ENCODE data around the gene STK24.
A peak's percentile ranks its signal among the peaks of the same experiment; 100 is the strongest.

Gene STK24

GRCh38 chr13:98447130-98447529, 129.8 kb downstream of the STK24 start:
- DNase-seq: no peak

GRCh38 chr13:98446234-98446621, 130.7 kb downstream of the STK24 start:
- DNase-seq: no peak

- DNase-seq: peak; percentile 81
Observed at GRCh38 chr13:98445340-98446233, 131.3 kb downstream of the STK24 start.

- DNase-seq: no peak
Observed at GRCh38 chr13:98444381-98444780, 132.5 kb downstream of the STK24 start.

GRCh38 chr13:98443800-98444325, 133.0 kb downstream of the STK24 start:
- DNase-seq: no peak

- DNase-seq: no peak
Observed at GRCh38 chr13:98443329-98443728, 133.6 kb downstream of the STK24 start.

- no peak for DNase-seq
Observed at GRCh38 chr13:98442391-98443230, 134.3 kb downstream of the STK24 start.

GRCh38 chr13:98441056-98441676, 135.7 kb downstream of the STK24 start:
- no peak for DNase-seq

- DNase-seq: no peak
Observed at GRCh38 chr13:98440390-98441055, 136.4 kb downstream of the STK24 start.

GRCh38 chr13:98439896-98440295, 137.0 kb downstream of the STK24 start:
- no peak for DNase-seq

GRCh38 chr13:98439126-98439828, 137.6 kb downstream of the STK24 start:
- no peak for DNase-seq

- no peak for DNase-seq
Observed at GRCh38 chr13:98438246-98439125, 138.4 kb downstream of the STK24 start.

GRCh38 chr13:98436233-98436910, 140.5 kb downstream of the STK24 start:
- no peak for DNase-seq

- no peak for DNase-seq
Observed at GRCh38 chr13:98435376-98435775, 141.5 kb downstream of the STK24 start.

GRCh38 chr13:98434060-98434459, 142.8 kb downstream of the STK24 start:
- DNase-seq: no peak

GRCh38 chr13:98433654-98434053, 143.3 kb downstream of the STK24 start:
- DNase-seq: no peak

- no peak for DNase-seq
Observed at GRCh38 chr13:98432638-98433037, 144.3 kb downstream of the STK24 start.

GRCh38 chr13:98429977-98430736, 146.8 kb downstream of the STK24 start:
- no peak for DNase-seq

GRCh38 chr13:98429531-98429930, 147.4 kb downstream of the STK24 start:
- DNase-seq: no peak

- no peak for DNase-seq
Observed at GRCh38 chr13:98429081-98429480, 147.8 kb downstream of the STK24 start.

Measured in stimulated activated CD4-positive, alpha-beta T cell treated with anti-CD3 and anti-CD28 coated beads, Interleukin-4, amount 100 ng/mL, for 24 hours (primary cell).